Transverse colon (tissue), 4 donors: ENCODE results near the gene KLHDC10. TPM values are rescaled to one million over a fixed set of nuclear protein-coding genes. Genes with fewer than 3 reads are reported as not detected.

Experiments used
- DNase-seq: peaks from one replicate; pipeline ENCODE4 v3.0.0-alpha.2; 2019
- H3K27ac ChIP-seq, 4 donors: fragments of 200-600 bp; sonication (generic); 2 replicates each; pipeline ENCODE4 v1.5.1; 2016 to 2018; ENCODE audit warnings: inconsistent platforms in 4 of 4
- H3K27me3 ChIP-seq: fragments of 200-600 bp; sonication (generic); 2 replicates; pipeline ENCODE4 v1.5.1; 2017; ENCODE audit warnings: inconsistent platforms
- H3K36me3 ChIP-seq, 4 donors: fragments of 200-600 bp; sonication (generic); 2 replicates each; pipeline ENCODE4 v1.5.1; 2017 to 2019; ENCODE audit warnings: inconsistent platforms in 4 of 4
- H3K4me1 ChIP-seq, 4 donors: fragments of 200-600 bp; sonication (generic); 2 replicates each; pipeline ENCODE4 v1.5.1; 2017 to 2020; ENCODE audit warnings: inconsistent platforms in 4 of 4
- H3K4me3 ChIP-seq, 4 donors: fragments of 200-600 bp; sonication (generic); 1 replicate in 1 of 4; 2 replicates in 3 of 4; pipeline versions ENCODE4 v1.5.1 to v1.6.1; 2017 to 2019; ENCODE audit warnings: inconsistent platforms in 4 of 4
- H3K9me3 ChIP-seq, 2 donors: fragments of 200-600 bp; sonication (generic); 2 replicates each; pipeline ENCODE4 v1.5.1; 2017 to 2019; ENCODE audit warnings: inconsistent platforms in 2 of 2
- CTCF ChIP-seq, 5 experiments: fragments of 200-600 bp in 3 of 5; fragments of 450-650 bp in 2 of 5; sonication (generic) in 3 of 5; IDR thresholded peaks; 1 replicate in 2 of 5; 2 replicates in 3 of 5; pipeline ENCODE4 v1.5.1; 2016 to 2017; ENCODE audit warnings: antibody characterized with exemption in 5 of 5, inconsistent platforms in 3 of 5, mild to moderate bottlenecking in 2 of 5, moderate library complexity in 1 of 5
- EP300 ChIP-seq: sonication (generic); formaldehyde crosslinking; IDR thresholded peaks from one replicate; pipeline ENCODE4 v1.6.1; 2017; ENCODE audit warnings: antibody characterized with exemption, low read depth
- POLR2A ChIP-seq: fragments of 450-650 bp; IDR thresholded peaks from one replicate; pipeline ENCODE4 v1.6.1; 2016; ENCODE audit warnings: antibody characterized with exemption, mild to moderate bottlenecking, moderate library complexity
- POLR2AphosphoS5 ChIP-seq, 3 donors: sonication (generic); formaldehyde crosslinking; IDR thresholded peaks; one replicate each; pipeline ENCODE4 v1.6.1; 2016; ENCODE audit warnings: antibody characterized with exemption in 3 of 3
- WGBS, 2 donors: methylation state at CpG; one replicate each; pipeline ENCODE4 v1.1.5; 2018; ENCODE audit warnings: low coverage in 1 of 2; 5-methylcytosine and 5-hydroxymethylcytosine counted together
- in situ Hi-C, 4 donors: fragments of 200-750 bp; cut with MboI; loops; one replicate each; pipeline versions ENCODE4 v1.15.0 to v1.15.1; 2017; ENCODE audit warnings: low sequenced_read_pairs in 3 of 4, low pct_ligation_motif_present in 1 of 4, low pct_unique_long_range_greater_than_20kb in 1 of 4
- intact Hi-C: fragments of 100-400 bp; cut with DNase I; formaldehyde crosslinking; loops from one replicate; pipeline ENCODE4 v1.15.1; 2023; ENCODE audit warnings: low total_unique reads
- total RNA-seq, 4 donors: library from RNA; depleted of rRNA; stranded (reverse); fragments of >200 nt; gene quantifications; one replicate each; pipeline ENCODE4 v1.1.0, GENCODE V29; 2016

KLHDC10 gene
- total RNA-seq, 4 donors from 2014 or later: 9.4 to 23.5 (median 15.6) TPM

DNA sequence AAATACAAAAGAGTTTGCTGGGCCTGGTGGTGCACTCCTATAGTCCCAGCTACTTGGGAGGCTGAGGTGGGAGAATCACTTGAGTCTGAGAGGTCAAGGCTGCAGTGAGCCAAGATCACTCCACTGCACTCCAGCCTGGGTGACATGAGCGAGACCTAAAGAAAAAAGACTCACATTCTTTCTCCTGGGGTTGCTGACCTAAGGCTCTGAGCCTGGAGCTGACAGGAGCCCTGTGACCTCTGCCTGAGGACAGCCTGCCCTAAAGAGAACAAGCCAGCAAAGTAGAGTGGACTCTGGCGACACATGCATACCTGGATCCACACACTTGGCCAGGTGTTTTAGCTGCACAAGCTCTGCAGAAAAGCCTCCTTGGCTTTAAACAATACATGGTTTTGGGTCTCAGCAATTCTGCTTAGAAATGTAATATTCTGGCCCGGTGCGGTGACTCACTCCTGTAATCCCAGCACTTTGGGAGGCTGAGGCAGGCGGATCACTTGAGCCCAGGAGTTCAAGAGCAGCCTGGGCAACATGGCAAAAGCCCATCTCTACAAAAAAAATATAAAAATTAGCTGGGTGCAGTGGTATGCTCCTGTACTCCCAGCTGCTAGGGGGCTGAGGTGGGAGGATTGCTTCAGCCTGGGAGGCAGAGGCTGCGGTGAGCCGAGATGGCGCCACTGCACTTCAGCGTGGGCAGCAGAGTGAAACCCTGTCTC, 76.5 kb downstream of the KLHDC10 start:
- in situ Hi-C loops: no loop called here
- no peaks in the 10 kb centered on the region for H3K36me3 ChIP-seq
- TF ChIP-seq POLR2A (no peak), EP300 (no peak), CTCF (IDR thresholded peaks at IDR 0.05) (no peak)
- H3K4me1 ChIP-seq: peaks cover 3 to 27% (median 17%) of the 10 kb centered on the region in 4 donors
- H3K4me3 ChIP-seq: no peak overlapping the region
- WGBS, 2 donors: 94 to 100% methylated on average over 1 to 9 of the region's 9 CpGs
- no peaks in the 10 kb centered on the region for H3K9me3 ChIP-seq
- intact Hi-C loops: no loop called here
- no peaks in the 10 kb centered on the region for H3K27me3 ChIP-seq
- no peak overlapping the region for H3K27ac ChIP-seq
- DNase-seq: no peak

- in situ Hi-C loops: no loop called here
- no peak overlapping the region for H3K4me3 ChIP-seq
- intact Hi-C loops: no loop called here
- H3K36me3 ChIP-seq: no peaks in the 10 kb centered on the region
- no peak overlapping the region for H3K27ac ChIP-seq
- no peak for TF ChIP-seq POLR2A
- TF ChIP-seq EP300: no peak
- no peak for TF ChIP-seq CTCF (IDR thresholded peaks at IDR 0.05)
- no peak for TF ChIP-seq POLR2AphosphoS5 (IDR thresholded peaks at IDR 0.05)
- H3K9me3 ChIP-seq: no peaks in the 10 kb centered on the region
- H3K27me3 ChIP-seq: no peaks in the 10 kb centered on the region
- DNase-seq: no peak
- H3K4me1 ChIP-seq: peaks cover 0 to 19% (median 11%) of the 10 kb centered on the region in 4 donors
- WGBS, 2 donors: 93 to 99% methylated on average over 2 to 13 of the region's 14 CpGs
Observed at GRCh38 chr7:130147710-130148325, 77.5 kb downstream of the KLHDC10 start.

DNA sequence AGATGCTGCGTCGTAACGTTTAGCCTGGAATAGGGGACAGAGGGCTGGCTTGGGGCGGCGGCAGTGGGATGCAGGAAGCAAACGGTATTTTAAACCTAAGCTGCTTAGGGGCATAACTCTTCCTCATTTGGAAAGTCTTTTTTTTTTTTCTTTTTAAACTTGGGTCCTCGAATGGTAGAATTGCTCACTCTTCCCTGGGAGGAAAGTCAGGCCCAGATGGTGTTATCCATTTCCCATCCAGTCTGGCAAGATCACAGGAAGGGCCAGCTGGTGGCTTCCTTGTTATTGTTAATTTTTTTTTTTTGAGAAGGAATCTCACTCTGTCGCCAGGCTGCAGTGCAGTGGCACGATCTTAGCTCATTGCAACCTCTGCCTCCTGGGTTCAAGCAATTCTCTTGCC, 78.2 kb downstream of the KLHDC10 start:
- H3K36me3 ChIP-seq: no peaks in the 10 kb centered on the region
- no peaks in the 10 kb centered on the region for H3K27me3 ChIP-seq
- TF ChIP-seq POLR2AphosphoS5 (IDR thresholded peaks at IDR 0.05) (no peak), CTCF (IDR thresholded peaks at IDR 0.05) (no peak), EP300 (no peak), POLR2A (no peak)
- H3K4me3 ChIP-seq: no peak overlapping the region
- H3K9me3 ChIP-seq: no peaks in the 10 kb centered on the region
- 69 to 73% methylated on average over 8 to 9 of the region's 9 CpGs for WGBS, 2 donors
- in situ Hi-C loops: no loop called here
- no peak for DNase-seq
- no peak overlapping the region for H3K27ac ChIP-seq
- peaks cover 0 to 21% (median 13%) of the 10 kb centered on the region in 4 donors for H3K4me1 ChIP-seq
- intact Hi-C loops: no loop called here

DNA sequence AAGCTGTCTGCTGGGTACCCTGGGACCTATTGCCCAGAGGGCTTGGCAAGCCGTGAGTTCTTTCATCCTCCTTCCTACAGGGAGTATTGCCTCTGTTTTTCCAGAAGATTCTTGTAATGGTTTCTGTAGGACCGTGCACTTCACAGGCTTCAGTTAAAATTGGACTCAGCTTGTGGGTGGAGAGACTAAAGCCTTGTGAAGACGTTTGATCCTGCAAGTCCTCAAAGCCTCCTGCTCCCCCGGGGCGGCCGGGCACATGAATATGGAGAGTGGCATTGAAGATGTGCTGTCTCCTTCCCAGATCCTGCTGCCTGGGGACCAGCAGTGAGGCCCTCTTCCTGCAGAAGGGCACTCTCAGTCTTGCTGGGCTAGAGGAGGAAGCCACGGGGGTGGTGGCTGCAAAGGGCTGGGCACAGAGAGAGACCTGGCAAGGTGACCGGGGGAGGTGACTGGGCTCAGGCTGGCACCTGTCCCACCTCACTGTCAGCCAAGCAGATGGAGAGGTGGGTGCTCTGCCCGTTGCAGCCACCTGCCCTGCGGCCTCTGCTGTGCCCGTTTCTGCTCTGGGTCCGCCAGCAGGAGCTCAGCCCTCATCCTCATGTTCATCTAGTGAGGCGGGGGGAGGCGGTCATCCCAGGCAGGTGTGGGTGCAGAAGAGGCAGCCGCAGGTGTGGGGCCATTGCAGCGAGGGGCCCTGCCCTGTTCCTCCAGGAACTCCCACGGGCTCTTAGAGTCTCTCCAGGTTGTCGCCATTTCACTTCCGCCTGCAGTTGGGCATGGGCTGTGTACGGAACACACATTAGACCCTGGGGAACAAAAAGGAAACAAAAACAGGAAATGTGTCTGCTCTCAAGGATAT, 79.2 kb downstream of the KLHDC10 start:
- Histone ChIP-seq H3K27ac (peak overlapping the region in 3 of 4 donors; percentile 23 to 39 (median 28)), H3K36me3 (no peaks in the 10 kb centered on the region), H3K4me3 (no peak overlapping the region), H3K27me3 (no peaks in the 10 kb centered on the region), H3K4me1 (peaks cover 0 to 24% (median 19%) of the 10 kb centered on the region in 4 donors), H3K9me3 (no peaks in the 10 kb centered on the region)
- DNase-seq: peak; percentile 63
- intact Hi-C loops: no loop called here
- in situ Hi-C loops: no loop called here
- no peak for TF ChIP-seq POLR2A
- TF ChIP-seq EP300: no peak
- no peak for TF ChIP-seq POLR2AphosphoS5 (IDR thresholded peaks at IDR 0.05)
- no peak for TF ChIP-seq CTCF (IDR thresholded peaks at IDR 0.05)
- WGBS, 2 donors: 34 to 83% methylated on average over 1 to 20 of the region's 20 CpGs
